HepG2 (cell line): ENCODE results near the gene HSD11B1L. TPM values are rescaled to one million over a fixed set of nuclear protein-coding genes. Genes with fewer than 3 reads are reported as not detected.

ENCODE experiments used
- CENPT ChIP-seq: sonication (generic); formaldehyde crosslinking; IDR thresholded peaks from 2 replicates; pipeline ENCODE4 v1.8.0; 2022; ENCODE audit warnings: low read depth, mild to moderate bottlenecking, moderate library complexity, missing genetic modification reagents
- GTF2F1 ChIP-seq: fragments of 150-350 bp; IDR thresholded peaks from 2 replicates; pipeline ENCODE4 v1.6.1; 2014; ENCODE audit warnings: low read length
- HES4 ChIP-seq: sonication (generic); formaldehyde crosslinking; IDR thresholded peaks from 2 replicates; pipeline ENCODE4 v1.9.0; 2021; ENCODE audit warnings: mild to moderate bottlenecking, missing genetic modification reagents, borderline replicate concordance
- MATR3 ChIP-seq: sonication (generic); formaldehyde crosslinking; IDR thresholded peaks from 2 replicates; pipeline ENCODE4 v1.4.0; 2020; ENCODE audit warnings: missing genetic modification reagents
- NR2F6 ChIP-seq, 2 experiments: IDR thresholded peaks; 2 replicates each; pipeline ENCODE4 v1.6.1; 2016; ENCODE audit warnings: antibody characterized with exemption in 1 of 2, mild to moderate bottlenecking in 1 of 2
- SOX13 ChIP-seq, 3 experiments: fragments of 450-650 bp in 1 of 3; sonication (generic) in 1 of 3; formaldehyde crosslinking in 1 of 3; IDR thresholded peaks in 2 of 3; conservative IDR thresholded peaks in 1 of 3; 2 replicates each; pipeline versions ENCODE4 v1.5.0 to v1.6.1; 2016 to 2020; ENCODE audit warnings: antibody characterized with exemption in 1 of 3, mild to moderate bottlenecking in 1 of 3, missing compliant biosample characterization in 1 of 3, missing genetic modification reagents in 1 of 3, moderate library complexity in 1 of 3
- ZNF232 ChIP-seq: sonication (generic); formaldehyde crosslinking; IDR thresholded peaks from 2 replicates; pipeline ENCODE4 v1.4.0; 2020; ENCODE audit warnings: missing genetic modification reagents, borderline replicate concordance
- ZNF281 ChIP-seq: sonication (generic); formaldehyde crosslinking; IDR thresholded peaks from 2 replicates; pipeline ENCODE4 v1.4.0; 2020; ENCODE audit warnings: missing genetic modification reagents, borderline replicate concordance
- ZNF407 ChIP-seq: sonication (generic); formaldehyde crosslinking; IDR thresholded peaks from one replicate; pipeline ENCODE4 v1.5.1; 2020; ENCODE audit warnings: mild to moderate bottlenecking, missing genetic modification reagents; ENCODE audit errors: not compliant biosample characterization
- ZNF782 ChIP-seq: sonication (generic); formaldehyde crosslinking; IDR thresholded peaks from 2 replicates; pipeline ENCODE4 v1.4.0; 2020; ENCODE audit warnings: missing genetic modification reagents, mild to moderate bottlenecking, borderline replicate concordance
- ZNF788 ChIP-seq: sonication (generic); formaldehyde crosslinking; IDR thresholded peaks from 2 replicates; pipeline ENCODE4 v1.5.0; 2020; ENCODE audit warnings: mild to moderate bottlenecking, missing genetic modification reagents, borderline replicate concordance
- polyA plus RNA-seq, 8 experiments: library from polyadenylated mRNA; depleted of rRNA in 3 of 8; stranded (reverse) in 7 of 8; unstranded in 1 of 8; fragments of >200 nt; fragmentation: Illumina TruSeq in 4 of 8; extraction: Trizol in 4 of 8; gene quantifications; 2 replicates each; pipeline versions ENCODE4 v1.2.1 to v1.2.3, GENCODE V29; 2011 to 2016; ENCODE audit warnings: low read depth in 4 of 8, missing spikeins in 1 of 8, mixed read lengths in 1 of 8; ENCODE audit not compliant: insufficient read depth in 1 of 8
- total RNA-seq, 5 experiments: library from RNA; depleted of rRNA; stranded (reverse); fragments of >200 nt; fragmentation: Illumina TruSeq; extraction: Trizol; gene quantifications; 2 replicates each; pipeline ENCODE4 v1.2.3, GENCODE V29; 2016; ENCODE audit warnings: low read depth in 1 of 5
- TF ChIP-seq, protein P1 (sequence below): sonication (generic); formaldehyde crosslinking; IDR thresholded peaks from 2 replicates; pipeline ENCODE4 v1.8.1; 2023; ENCODE audit warnings: mild to moderate bottlenecking, moderate library complexity, missing genetic modification reagents

Gene HSD11B1L
- total and polyA plus RNA-seq, 2 of the 13 experiments (the other 11 are each of a cell fraction or from before 2014, with no cell fraction given), result 2.8 to 3.9 TPM

- no peak for TF ChIP-seq ZNF281 (CRISPR knock-in tag)
- no peak; the same call in 1 of the 2 replicates for TF ChIP-seq SOX13 (IDR thresholded peaks at IDR 0.05)
- TF ChIP-seq SOX13 (CRISPR knock-in tag; conservative IDR thresholded peaks at IDR 0.05 in 1 of 2, IDR thresholded peaks at IDR 0.05 in 1 of 2), result no peak
- peak; percentile 96 for TF ChIP-seq ZNF788 (CRISPR knock-in tag)
- TF ChIP-seq CENPT, result peak; percentile 74; the same call in 1 of the 2 replicates
- TF ChIP-seq ZNF407 (CRISPR knock-in tag), result no peak
- TF ChIP-seq, protein P1, sequence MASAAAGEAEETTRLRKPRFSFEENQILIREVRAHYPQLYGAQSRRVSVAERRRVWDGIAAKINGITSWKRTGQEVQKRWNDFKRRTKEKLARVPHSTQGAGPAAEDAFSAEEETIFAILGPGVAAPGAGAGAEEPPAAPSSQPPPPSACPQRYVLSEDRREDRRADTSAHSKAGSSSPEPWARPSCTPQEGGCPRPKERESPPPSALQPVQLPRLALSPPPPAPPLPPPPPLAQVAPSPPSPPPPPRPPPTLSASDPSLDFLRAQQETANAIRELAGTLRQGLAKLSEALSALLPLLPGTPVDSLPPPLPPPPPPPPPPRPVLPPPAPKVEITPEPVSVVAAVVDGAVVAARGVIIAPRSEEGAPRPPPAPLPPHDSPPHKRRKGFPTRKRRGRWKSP (CRISPR knock-in tag), result peak; percentile 90; the same call in 1 of the 2 replicates
- TF ChIP-seq GTF2F1, result peak; percentile 96
- TF ChIP-seq ZNF232 (CRISPR knock-in tag), result peak; percentile 82
- TF ChIP-seq ZNF782, result peak; percentile 69; the same call in 1 of the 2 replicates
- TF ChIP-seq NR2F6 (IDR thresholded peaks at IDR 0.05), result no peak
- peak; percentile 52; the same call in 1 of the 2 replicates for TF ChIP-seq NR2F6 (CRISPR knock-in tag; IDR thresholded peaks at IDR 0.05)
- TF ChIP-seq HES4, result peak; percentile 94
- TF ChIP-seq MATR3, result no peak
These were observed 9.5 kb downstream of the HSD11B1L start, which contains the start of gene RPL36 (continued) for GRCh38 chr19:5690125-5690954.
